ENCODE measurements around the gene TARS1. TPM values are rescaled to one million over a fixed set of nuclear protein-coding genes. Genes with fewer than 3 reads are reported as not detected.

The TARS1 gene
- polyA plus RNA-seq, 1 experiment: 229 TPM

- ChIA-PET POLR2A (no interaction called here), CTCF (no interaction called here)
- H3K9me3 ChIP-seq (ENCODE audit: control insufficient read depth, insufficient read depth, low read length): no peaks in the 10 kb centered on the region; the same call in none of the 2 replicates
- no peak for TF ChIP-seq CTCF (IDR thresholded peaks at IDR 0.05; ENCODE audit: low read depth, low read length)
- no peak overlapping the region for H3K4me3 ChIP-seq (ENCODE audit: low read depth, low read length)
- peaks cover 4% of the 10 kb centered on the region for H3K27me3 ChIP-seq (ENCODE audit: control insufficient read depth, insufficient read depth, low read length)
- no peak for DNase-seq (ENCODE audit: low read depth, low spot score)
- H3K27ac ChIP-seq (ENCODE audit: low read depth, low read length): no peak overlapping the region
Observed at GRCh38 chr5:33516421-33516820, 75.7 kb downstream of the TARS1 start.

Measured in AG04450 (cell line).